Fibroblast of lung (primary cell): ENCODE results near the gene FERMT2.

Experiments
- EZH2 ChIP-seq: IDR thresholded peaks from 2 replicates; pipeline ENCODE4 v1.5.1; 2012; ENCODE audit warnings: low read length, control low read depth, mild to moderate bottlenecking; ENCODE audit errors: missing control alignments
- TF ChIP-seq, protein P1 (sequence below), 2 donors: IDR thresholded peaks in 1 of 2; conservative IDR thresholded peaks in 1 of 2; 1 replicate in 1 of 2; 2 replicates in 1 of 2; pipeline ENCODE4 v1.5.1; 2011 to 2012; ENCODE audit warnings: low read length in 2 of 2, control low read depth in 1 of 2, inconsistent platforms in 1 of 2, low read depth in 1 of 2, mild to moderate bottlenecking in 1 of 2

DNA sequence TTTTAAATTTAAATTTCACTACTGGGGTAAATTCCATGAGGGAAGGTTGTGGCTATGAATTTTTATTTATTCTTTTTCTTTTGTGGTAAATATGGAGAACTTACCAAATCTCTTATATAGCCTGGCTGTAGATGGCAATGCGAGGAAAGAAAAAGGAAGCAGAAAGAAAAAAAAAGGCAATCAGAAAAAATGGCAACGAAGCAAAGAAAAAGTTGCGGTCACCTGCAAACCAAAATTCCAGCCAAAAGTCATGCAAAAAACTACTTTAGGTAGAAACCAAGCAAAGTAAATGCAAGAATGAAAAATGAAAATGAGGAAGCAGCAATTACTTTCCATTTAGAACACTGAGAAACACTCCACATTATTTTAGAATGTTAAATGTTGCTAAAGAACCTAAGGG is 89.9 kb downstream of the FERMT2 start:
- TF ChIP-seq, protein P1, sequence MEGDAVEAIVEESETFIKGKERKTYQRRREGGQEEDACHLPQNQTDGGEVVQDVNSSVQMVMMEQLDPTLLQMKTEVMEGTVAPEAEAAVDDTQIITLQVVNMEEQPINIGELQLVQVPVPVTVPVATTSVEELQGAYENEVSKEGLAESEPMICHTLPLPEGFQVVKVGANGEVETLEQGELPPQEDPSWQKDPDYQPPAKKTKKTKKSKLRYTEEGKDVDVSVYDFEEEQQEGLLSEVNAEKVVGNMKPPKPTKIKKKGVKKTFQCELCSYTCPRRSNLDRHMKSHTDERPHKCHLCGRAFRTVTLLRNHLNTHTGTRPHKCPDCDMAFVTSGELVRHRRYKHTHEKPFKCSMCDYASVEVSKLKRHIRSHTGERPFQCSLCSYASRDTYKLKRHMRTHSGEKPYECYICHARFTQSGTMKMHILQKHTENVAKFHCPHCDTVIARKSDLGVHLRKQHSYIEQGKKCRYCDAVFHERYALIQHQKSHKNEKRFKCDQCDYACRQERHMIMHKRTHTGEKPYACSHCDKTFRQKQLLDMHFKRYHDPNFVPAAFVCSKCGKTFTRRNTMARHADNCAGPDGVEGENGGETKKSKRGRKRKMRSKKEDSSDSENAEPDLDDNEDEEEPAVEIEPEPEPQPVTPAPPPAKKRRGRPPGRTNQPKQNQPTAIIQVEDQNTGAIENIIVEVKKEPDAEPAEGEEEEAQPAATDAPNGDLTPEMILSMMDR (conservative IDR thresholded peaks at IDR 0.05 in 1 of 2, IDR thresholded peaks at IDR 0.05 in 1 of 2; ENCODE audit: low read depth in 1 of 2, low read length in 2 of 2), result no peak
- no peak for TF ChIP-seq EZH2
